Chondrocyte (in vitro differentiated cells): ENCODE results near the gene VCP. TPM values are rescaled to one million over a fixed set of nuclear protein-coding genes. Genes with fewer than 3 reads are reported as not detected.

ENCODE experiments used
- DNase-seq: peaks from one replicate; pipeline ENCODE4 v3.0.0; 2021; ENCODE audit warnings: mixed read lengths, low spot score
- H3K27ac Mint-ChIP-seq: one replicate; pipeline ENCODE4 v1.8.0; 2021; ENCODE audit warnings: mild to moderate bottlenecking, moderate library complexity, mixed read lengths; ENCODE audit not compliant: unreplicated experiment
- H3K27me3 Mint-ChIP-seq: 2 replicates; pipeline ENCODE4 v1.8.0; 2021; ENCODE audit warnings: low read depth, mixed read lengths
- H3K36me3 Mint-ChIP-seq: 2 replicates; pipeline ENCODE4 v1.8.0; 2021; ENCODE audit warnings: low read depth, mixed read lengths
- H3K4me1 Mint-ChIP-seq: 2 replicates; pipeline ENCODE4 v1.8.0; 2021; ENCODE audit warnings: low read depth, mild to moderate bottlenecking, mixed read lengths
- H3K4me3 Mint-ChIP-seq: one replicate; pipeline ENCODE4 v1.8.0; 2021; ENCODE audit warnings: mild to moderate bottlenecking, moderate library complexity, mixed read lengths; ENCODE audit not compliant: unreplicated experiment
- H3K9me3 Mint-ChIP-seq: 2 replicates; pipeline ENCODE4 v1.8.0; 2021; ENCODE audit warnings: low read depth, mixed read lengths
- total RNA-seq: library from RNA; stranded (reverse); gene quantifications from 3 replicates; pipeline ENCODE4 v1.2.1, GENCODE V29; 2021
- TF ChIP-seq, protein P1 (sequence below): fragments of 200-600 bp; sonication (generic); IDR thresholded peaks from 2 replicates; pipeline ENCODE4 v1.5.0; 2021; ENCODE audit warnings: antibody characterized with exemption, mild to moderate bottlenecking, moderate library complexity

Gene VCP
- total RNA-seq, 1 donor from 2014 or later, result 254 TPM

DNA sequence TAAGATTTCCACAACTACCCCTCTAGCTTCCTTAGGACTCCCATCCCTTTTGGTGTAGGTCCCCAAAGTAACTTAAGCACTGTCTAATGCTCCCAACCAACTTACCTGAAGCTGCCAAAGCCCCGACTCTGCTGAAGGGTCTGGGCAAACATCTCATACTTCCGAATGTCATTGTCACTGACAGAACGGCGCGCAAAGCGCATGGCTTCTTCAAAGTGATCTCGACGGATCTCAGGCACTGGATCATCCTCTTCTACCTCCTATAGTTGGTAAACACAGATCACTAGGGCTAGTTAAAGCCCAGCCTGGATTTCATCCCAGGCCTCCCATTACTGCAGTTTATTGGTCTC, 15.2 kb downstream of the VCP start:
- no peak for DNase-seq
- Mint-ChIP-seq H3K36me3 (peaks cover 82% of the 10 kb centered on the region), H3K27ac (no peak overlapping the region), H3K4me1 (no peaks in the 10 kb centered on the region), H3K27me3 (no peaks in the 10 kb centered on the region), H3K9me3 (no peaks in the 10 kb centered on the region), H3K4me3 (no peak overlapping the region)
- TF ChIP-seq, protein P1, sequence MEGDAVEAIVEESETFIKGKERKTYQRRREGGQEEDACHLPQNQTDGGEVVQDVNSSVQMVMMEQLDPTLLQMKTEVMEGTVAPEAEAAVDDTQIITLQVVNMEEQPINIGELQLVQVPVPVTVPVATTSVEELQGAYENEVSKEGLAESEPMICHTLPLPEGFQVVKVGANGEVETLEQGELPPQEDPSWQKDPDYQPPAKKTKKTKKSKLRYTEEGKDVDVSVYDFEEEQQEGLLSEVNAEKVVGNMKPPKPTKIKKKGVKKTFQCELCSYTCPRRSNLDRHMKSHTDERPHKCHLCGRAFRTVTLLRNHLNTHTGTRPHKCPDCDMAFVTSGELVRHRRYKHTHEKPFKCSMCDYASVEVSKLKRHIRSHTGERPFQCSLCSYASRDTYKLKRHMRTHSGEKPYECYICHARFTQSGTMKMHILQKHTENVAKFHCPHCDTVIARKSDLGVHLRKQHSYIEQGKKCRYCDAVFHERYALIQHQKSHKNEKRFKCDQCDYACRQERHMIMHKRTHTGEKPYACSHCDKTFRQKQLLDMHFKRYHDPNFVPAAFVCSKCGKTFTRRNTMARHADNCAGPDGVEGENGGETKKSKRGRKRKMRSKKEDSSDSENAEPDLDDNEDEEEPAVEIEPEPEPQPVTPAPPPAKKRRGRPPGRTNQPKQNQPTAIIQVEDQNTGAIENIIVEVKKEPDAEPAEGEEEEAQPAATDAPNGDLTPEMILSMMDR, result no peak

DNA sequence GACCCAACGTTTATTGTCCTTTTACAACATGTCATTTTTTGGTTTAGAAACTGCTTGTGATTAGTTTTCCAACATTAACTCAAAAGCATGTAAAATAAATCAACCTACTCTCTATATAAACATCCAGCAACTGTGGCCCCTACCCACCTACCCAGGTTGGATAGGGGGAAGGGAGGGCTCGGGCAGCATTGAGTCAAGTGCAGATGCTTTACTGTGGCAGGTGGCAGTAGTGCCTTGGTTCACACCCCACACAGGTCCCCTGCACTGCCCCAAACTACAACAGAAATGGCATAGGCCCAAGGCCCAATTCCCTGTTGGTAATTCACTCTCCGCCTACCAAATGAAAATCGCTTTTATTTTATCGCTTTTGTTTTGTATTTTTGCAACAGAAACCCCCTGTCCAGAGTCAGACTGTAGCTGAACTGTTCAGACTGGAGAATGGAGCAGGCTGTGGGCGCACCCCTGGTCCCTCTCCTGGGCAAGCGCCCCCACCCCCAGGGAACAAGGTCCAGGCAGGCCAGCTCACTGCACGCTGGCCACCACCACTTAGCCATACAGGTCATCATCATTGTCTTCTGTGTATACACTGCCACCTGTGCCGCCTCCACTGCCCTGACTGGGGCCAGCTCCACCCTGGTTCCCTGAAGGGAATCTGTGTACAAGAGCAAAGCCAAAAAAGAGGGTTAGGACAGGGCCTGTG, 15.7 kb downstream of the VCP start:
- peak overlapping the region; percentile 41 for H3K27ac Mint-ChIP-seq
- H3K36me3 Mint-ChIP-seq, result peaks cover 77% of the 10 kb centered on the region

DNA sequence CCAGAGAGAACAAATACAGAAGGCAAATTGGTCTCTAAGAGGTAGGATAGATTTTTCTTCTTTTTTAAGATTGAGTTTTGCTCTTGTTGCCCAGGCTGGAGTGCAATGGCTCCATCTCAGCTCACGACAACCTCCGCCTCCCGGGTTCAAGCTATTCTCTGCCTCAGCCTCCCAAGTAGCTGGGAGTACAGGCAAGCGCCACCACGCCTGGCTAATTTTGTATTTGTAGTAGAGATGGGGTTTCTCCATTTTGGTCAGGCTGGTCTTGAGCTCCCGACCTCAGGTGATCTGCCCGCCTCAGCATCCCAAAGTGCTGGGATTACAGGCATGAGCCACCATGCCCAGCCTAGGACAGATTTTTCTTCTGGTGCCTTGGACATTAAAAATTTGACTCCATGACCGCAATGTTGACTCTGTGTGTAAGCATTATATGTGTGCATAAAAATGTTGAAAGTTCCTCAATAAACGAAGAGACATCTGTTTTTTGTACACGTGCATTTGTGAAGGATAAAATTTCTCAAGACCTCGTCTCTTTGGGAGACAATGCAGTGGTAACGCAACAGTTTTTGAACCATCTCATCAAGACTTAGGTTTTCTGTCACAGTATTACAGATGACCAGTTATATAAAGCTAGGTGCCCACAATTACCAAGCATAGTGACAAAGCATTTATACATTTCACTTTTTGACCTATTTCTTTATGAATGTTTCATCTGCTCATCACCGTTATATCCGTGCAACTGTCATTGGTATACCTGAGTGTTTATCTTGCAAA, 17.4 kb downstream of the VCP start:
- H3K9me3 Mint-ChIP-seq, result no peaks in the 10 kb centered on the region
- no peak overlapping the region for H3K4me3 Mint-ChIP-seq
- DNase-seq, result no peak
- H3K27me3 Mint-ChIP-seq, result no peaks in the 10 kb centered on the region
- H3K27ac Mint-ChIP-seq, result no peak overlapping the region
- H3K4me1 Mint-ChIP-seq, result no peaks in the 10 kb centered on the region
- H3K36me3 Mint-ChIP-seq, result peaks cover 68% of the 10 kb centered on the region
- TF ChIP-seq, protein P1, result no peak

More for the DNA sequence above, 15.7 kb downstream of the VCP start:
- DNase-seq, result no peak
- Mint-ChIP-seq H3K4me3 (no peak overlapping the region), H3K27me3 (no peaks in the 10 kb centered on the region), H3K9me3 (no peaks in the 10 kb centered on the region), H3K4me1 (no peaks in the 10 kb centered on the region)
- TF ChIP-seq, protein P1, result no peak

DNA sequence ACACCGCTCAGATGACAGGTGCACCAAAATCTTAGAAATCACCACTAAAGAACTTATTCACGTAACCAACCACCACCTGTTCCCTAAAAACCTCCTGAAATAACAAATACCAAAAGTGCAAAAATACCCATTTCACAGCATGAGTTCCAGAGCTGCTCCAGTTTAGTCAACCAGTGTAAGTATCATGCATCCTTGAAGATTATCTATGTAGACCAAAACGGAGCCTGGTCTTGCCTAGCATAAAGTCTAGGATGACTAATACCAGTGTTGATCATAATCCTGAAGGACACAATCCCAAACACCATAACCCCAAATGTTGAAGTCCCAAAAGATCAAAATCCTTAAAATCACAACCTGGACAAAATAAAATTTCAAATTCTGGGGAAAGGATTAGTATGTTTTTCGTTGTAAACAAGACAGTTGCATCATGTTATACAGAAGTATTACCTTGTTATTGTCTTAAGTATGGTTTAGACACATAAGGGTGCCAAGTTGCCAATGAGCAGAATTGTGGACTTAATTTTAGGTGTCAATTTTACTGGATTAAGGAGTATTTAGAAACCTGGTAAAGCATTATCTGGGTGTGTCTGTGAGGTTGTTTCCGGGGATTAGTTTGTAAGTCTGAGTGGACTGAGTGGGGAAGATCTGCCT, 18.1 kb downstream of the VCP start:
- Mint-ChIP-seq H3K27ac (no peak overlapping the region), H3K27me3 (no peaks in the 10 kb centered on the region), H3K36me3 (peaks cover 61% of the 10 kb centered on the region), H3K9me3 (no peaks in the 10 kb centered on the region), H3K4me1 (peaks cover under 1% of the 10 kb centered on the region), H3K4me3 (no peak overlapping the region)
- DNase-seq, result no peak
- TF ChIP-seq, protein P1, result no peak
